GM21723 (cell line): ENCODE measurements around the gene CHRM4.

Experiments
- ATAC-seq: cut with Tn5 transposase; IDR thresholded peaks from one replicate; pipeline ENCODE4 v1.9.1; 2021; ENCODE audit warnings: mild to moderate bottlenecking, moderate library complexity; ENCODE audit not compliant: unreplicated experiment

The CHRM4 gene

DNA sequence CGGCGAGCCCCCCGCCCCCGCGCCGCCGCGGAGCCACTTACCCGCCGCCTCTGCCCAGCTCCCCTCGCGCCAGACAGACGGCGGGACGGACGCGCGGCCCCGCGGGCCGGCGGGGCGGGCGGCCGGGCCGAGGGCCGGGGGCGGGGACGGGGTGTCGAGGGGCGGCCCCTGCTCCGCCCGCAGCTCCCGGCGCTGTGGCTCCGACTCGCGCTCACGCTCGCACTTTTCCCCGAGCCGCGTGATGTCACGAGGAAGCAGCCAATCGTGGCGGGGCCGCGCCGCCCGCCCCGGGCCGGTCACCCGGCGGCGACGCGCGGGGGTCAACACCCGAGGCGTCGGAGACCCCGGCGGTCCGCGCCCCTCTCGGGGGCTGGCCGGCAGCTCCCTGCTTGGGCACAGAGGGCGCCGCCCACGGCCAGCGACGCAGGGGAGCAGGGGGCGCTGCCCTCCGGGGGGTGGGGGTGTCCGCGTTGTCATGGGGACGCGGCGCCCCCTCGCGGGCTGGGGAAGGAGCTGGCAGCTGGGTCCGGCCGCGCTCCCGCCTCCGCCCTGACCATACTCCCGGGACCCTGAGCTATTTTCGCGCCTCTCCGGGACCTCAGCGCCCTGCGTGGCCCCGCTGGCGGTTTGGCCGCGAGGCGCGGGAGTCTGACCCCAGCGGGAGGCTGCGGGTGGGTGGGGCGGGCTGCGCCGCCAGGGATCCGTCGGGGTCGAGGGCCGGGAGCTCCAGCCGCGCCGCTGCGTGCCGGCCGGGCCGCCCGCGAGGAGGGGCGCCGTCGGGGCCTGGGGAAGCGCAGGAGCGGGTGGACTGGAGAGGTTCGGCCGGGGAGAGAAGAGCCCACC is at the start of gene CHRM4:
Gene CHRM4 (minus strand): TSS at position 199 of the 843 bp plus-strand sequence. CDS start 5,219 bp downstream, outside the sequence.
- ATAC-seq = peak; percentile 16

DNA sequence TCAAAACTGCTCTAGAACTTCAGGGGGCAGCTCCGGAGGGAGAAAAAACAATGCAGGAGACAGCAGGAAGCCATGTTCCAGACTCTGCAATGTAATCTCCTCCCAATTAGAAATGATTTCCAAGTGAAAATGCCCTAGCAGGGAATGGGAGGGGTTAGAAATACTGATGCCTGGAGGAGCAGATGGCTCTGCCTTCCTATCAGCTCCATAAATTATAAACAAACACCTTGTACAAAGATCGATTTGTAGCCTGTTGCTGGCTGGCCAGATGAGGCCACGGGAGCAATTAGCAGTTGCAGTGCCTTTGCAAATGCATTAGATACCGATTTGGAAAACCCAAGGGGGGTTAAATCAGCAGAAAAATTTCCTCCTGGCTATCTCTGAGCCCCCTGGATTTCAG is 46.6 kb upstream of the CHRM4 start:
- ATAC-seq = no peak

DNA sequence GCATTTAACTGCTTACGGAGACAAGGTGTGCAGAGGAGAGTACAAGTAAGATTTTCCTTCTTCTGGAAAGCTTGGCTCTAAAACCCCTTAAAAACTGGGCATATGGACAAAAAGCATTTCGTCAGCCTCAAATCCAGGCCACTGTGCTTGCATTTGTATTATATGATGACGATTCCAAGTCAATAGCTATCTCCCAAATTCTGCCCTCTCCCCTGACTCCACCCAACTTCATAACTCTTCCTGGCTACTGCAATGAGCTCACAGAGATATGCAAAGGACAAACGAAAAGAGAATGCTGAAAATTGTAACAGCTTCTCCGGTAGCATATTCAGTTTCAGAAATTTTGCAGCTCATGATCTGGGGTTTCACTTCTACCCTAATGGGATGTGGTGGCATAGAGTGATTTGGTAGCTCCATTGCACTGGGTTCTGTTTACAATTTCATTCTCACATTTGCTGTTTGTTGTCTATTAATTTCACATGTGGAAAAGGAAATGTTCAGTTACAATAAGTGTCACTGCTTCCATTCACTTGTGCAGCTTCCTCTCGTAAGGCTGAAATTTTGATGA is 45.6 kb upstream of the CHRM4 start:
- no peak for ATAC-seq

DNA sequence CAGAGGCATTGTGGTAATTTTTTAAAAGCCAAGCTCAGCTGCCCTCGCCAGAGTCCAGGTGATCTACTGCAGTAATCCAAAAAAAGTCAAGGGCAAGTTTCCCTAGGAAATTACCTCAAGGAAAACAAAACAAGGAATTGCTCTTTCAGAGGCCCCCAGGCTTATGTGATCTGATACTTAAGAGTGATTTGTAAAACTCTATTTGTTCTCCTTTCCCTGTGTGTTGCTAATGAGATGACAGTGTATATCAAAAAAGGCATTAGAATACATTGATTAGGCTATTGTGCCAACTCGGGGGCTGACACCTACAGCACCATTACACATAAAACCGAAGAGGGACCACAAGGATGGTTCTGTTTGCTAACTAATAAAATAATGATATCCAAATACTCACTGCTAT is 44.5 kb upstream of the CHRM4 start:
- ATAC-seq = no peak

DNA sequence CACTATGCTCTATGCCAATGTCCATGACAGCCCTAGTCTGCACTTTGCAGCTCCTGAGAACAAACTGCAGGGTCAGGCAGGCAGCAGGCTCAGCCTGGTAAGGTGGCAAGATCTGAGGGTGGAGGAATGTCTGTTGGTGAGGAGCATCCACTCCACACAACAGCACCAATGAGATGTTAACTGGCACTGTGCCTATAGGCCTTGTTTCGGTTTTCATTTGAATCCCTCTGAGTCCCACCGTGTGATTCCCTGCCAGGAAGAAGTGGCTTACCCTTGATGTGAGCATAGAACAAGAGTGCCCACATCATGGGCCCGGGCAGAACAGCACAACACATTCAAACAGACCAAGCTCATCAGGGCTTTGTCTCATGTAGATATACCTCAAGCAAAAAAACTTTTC is 44.1 kb upstream of the CHRM4 start:
- no peak for ATAC-seq

DNA sequence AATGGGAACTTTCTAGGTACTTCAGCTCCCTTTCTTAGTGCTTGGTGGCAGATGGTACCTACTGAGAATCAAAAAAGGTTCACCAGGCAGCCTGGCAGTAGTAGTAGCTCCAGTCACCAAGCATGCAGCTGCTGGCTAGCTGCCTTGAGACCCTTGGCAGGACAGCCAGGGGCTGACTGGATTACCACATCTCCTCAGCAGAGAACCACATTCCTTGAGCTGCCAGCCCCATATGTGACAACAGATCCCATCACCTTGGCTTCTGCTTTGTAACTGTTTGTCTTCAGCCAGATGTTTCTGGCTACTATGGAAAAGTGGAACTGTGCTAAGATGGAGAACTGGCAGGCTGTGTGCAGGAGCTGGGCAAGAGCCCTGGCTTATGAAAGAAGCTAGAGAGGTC is 39.6 kb upstream of the CHRM4 start:
- no peak for ATAC-seq

DNA sequence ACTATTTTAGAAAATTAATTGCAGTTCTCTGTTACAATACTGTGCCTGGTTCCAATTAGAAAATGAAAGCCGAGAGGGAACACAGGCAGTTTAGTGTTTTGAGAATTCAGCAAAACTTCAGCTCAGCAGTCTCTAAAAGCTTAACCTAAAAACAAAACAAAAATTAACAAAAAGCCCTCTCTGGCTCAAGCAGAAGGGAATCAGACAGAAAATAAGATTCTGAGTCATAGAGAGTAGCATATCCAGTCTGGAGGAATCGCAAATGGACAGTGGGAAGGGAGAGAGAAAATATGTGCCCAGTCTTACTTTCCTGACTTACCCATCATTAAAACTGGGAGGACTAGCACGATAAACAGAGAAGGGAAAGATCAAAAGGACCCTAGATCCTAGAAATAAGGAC is 38.1 kb upstream of the CHRM4 start:
- no peak for ATAC-seq

DNA sequence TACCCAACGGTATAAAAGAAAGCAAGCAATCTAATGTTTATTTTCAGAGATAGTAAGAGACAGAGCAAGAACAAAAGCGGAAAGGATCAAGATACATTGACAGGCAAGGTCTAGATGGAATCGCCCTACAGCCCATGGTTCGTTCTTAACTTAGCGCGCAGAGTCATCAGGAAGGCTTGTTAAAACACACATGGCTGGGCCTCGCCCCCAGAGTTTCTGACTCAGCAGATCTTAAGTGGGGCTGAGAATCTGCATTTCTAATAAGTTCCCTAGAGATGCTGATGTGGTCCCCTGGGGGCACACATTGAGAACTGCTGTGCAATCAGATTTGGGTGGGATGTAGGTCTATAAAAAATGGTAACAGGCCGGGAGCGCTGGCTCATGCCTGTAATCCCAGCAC is 35.8 kb upstream of the CHRM4 start:
- no peak for ATAC-seq

DNA sequence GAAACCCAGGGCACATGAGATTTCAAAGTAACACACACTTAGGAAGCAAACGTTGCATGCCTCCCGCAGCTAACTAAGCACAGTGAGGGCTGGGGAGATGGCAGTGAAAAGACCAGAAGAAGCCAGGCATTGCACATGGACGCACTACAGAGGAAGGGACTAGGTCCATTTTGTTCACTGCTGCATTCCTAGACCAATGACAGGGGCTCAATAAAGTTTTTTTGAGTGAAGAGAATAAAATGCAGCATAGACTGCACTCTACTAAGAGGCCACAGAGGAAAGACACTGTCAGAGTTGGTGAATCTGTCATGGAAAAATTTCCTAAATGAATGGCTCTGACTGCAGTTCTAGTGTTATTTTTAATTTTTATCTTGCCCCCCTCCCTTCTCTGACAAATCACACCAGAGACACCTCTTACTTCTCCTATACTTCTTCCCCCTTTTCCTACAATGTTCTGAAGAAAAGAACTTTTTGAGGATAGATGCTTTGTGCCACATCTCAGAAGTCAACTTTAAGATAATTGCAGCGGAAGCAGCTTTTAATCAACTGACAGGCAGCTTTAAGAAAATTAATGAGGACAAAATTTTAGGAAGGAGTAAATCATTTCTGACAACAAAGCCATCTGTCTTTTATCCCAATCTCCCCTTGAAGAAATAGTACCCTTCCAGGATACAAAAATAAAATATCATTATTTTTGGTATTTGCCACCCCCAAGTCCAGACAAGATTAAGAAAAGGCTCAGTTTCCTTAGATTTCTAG is 34.8 kb upstream of the CHRM4 start:
- ATAC-seq = no peak

DNA sequence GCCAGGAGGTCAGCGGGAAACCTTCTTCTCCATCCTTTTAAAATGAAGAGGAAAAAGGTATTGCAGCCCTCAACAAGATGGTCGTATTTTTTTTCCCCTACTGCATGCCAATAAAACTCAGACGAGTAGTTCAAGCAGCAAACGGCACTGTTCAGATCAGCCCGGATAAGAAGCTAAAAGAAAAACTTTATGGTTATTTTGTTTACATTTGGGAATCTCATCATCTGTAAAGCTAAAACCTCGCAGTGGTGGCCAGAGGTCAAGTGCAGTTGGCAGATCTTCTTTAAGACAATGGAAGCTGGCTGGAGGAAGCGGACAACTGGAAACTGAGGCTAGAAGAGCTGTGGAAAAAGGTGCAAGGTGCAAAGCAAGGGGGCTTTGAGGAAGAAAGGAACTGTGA is 31.0 kb upstream of the CHRM4 start:
- no peak for ATAC-seq

DNA sequence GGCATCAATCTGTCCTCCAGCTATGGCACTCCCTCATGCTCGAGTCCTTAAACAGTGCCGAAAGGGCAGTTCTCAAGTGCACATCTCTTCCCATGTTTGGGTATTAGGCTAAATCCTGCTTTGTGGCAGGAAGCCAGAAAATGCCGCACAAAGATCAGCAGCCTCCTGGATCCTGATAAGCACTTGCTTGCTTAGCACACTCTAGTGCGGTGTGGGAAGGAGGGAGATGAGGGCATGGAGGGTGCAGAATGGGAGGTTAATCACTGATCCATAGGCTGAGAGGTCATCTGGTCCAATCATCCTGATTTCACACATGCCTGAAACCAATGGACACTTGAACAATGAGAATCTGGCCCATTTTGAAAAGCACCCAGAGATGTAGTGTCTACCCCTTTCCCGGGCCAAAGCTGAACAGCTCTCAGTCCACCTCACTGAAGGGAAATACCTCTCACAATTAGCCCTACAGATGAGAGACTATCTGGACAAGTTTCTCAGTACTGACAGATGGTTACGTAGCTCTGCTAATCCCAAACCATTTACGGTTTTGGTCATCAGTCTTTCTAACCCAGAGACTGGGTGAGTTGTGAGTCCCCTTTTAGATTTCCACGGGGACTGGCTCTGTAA is 29.8 kb upstream of the CHRM4 start:
- ATAC-seq = no peak

DNA sequence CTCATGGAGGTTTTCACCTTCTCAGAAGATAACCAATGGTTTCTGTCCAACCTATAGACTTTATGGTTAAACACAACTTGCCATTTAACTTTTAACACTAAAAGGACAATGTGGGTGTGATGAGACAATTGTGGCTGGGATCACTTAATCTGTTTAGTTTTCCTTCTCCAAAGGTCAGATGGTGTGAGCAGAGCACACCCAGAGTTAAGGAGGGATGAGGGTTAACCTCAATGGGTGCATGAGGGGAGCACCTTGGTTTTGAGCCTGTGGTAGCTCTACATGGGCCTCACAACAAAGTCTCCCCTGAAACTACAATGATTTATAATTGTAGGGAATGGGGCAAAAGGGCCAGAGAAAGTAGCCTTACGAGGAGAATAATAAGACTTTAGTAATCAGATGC is 28.9 kb upstream of the CHRM4 start:
- ATAC-seq = no peak

DNA sequence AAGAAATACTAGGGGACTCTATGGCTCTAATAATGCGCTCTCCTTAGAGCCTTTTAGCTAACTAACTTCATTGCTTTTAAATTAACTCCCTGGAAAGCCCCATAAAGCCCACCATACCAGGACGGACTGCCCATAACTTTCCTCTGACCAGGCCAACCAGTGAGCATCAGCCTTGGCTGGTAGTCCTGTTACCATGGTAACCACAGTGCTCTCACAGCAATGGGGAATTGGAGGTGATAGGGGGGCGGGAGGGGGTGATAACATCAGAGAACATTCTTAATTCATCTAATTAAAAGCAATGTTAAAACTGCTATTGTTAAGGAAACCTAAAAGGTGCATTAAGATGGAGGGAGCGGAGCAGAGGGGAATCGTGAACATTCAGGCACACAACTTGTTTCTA is 27.2 kb upstream of the CHRM4 start:
- ATAC-seq = no peak

DNA sequence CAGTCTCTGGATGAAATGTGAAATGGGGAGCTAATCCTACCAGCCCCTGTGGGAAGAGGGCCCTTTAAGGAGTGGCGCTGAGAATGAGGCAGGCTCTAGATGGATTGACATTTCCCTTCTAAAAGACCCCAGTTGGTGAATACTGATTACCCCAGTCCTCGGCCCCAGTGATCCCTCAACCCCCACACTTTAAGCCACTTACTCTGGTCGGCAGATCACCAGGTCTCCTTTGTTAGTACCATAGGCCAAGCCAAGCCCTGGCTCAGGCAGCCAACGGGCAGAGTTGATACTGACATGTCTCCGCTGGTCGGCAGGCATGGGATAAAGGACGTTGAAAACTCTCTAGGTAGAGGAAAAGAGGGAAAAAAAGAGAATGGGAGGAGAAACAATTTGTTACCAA is 26.1 kb upstream of the CHRM4 start:
- no peak for ATAC-seq

DNA sequence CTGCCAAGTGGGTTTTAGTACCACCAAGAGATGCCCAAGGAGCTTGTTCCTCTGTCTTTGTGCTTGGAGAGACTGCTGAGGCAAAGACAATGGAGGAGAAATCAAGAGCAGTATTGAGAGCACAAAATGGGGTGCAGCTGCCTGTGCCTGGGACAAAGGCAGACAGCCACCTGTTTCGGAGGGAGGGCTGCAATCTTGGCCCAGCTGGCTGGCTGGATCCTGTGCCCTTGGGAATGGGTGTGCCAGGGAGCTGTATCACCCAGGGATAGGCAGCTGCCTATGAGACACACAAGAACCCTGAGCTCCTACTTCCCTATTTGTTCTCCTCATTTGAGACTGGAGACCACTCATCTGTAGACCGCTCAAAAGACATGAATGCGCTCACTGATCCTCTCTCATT is 23.3 kb upstream of the CHRM4 start:
- ATAC-seq = no peak

DNA sequence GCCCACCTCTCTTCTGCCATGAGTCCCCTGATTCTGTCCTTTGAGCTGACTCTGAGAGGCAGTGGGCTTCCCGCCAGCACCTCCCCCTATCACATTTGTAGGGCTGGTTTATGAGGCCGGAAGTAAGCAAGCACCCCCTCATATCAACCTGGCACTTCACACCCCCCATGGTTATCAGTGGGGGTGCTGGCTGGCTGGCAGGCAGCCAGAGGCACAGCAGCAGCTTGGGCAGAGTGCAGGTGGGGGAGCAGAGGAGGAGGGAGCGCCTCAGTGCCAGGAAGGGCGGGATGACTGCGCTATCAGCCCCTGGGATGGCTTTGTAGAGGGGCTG is 22.9 kb upstream of the CHRM4 start:
- no peak for ATAC-seq

DNA sequence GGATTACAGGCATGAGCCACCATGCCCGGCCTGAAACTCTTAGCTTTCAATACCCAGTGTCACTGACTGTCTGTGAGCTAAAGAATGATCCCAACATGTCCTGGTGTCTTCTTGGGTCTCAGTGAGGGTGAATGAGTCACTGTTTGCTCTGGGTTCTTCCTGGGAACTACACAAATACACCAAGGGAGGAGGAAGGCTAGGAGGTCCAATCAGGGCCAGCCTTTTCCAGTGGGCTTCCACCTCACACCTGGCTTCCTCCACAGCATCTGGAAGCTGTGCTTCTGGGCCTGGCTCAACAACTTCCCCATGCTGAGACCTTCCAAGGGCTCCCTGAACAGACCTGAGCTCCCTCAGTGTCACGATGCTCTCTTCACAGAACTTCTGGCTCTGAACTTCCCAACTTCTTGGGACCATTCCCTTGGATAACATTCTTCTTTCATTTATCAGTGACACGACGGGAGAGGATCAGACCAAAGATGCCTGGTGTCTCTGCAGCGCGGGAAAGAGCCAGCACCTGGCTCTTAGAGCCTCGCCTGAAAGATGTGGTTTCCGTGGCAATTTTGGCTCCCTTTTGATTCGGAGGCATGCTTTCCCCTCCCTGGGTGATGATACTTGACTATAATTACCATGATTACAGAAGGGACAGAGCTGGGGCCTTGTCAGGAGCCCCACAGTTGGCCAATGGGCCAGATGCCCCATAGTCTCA is 22.3 kb upstream of the CHRM4 start:
- no peak for ATAC-seq

DNA sequence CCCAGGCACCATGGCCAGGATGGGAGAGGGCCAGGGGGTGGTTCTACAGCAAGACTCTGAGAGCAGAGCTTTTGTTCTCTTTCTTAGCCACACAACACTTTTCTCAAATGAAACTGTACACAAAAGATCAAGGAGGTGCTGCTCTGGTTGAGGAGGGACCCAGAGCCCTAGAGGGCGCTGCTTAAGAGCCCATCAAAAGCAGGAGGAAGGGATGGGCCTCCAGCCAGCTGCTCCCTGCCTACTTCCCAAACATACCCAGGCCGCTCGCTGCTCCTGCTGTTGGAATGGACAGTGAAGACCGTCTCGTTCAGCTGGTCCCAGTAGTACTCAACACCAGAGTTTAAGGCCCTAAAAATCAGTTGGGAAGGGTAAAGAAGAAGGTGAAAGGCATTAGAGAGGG is 18.4 kb upstream of the CHRM4 start:
- no peak for ATAC-seq

DNA sequence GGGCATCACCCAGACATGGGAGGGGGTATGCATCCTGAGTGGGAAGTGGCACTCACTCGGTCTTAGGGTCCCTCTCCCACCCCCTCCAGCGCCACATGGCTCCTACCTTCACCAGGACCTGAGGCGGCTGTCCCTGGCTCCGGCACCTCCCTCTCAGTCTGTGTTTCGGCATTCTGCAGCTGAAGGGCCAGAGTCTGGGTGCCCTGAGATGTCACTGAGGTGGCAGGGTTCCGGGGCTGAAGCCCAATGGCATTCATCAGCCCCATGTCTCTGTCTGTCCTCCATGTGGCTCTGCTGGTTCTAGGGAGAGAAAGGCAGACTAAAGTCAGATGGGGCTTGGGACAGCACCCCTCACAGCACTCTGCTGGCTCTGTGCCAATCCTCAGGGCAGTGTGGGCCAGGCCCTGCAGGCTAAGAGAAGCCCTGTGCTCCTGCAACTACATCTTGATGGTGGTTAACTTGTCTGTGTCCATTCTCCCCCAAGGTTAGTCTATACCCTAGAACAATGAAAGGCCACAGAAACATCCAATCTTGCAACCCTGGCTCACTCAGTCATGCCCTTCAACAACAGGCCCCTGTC is 16.9 kb upstream of the CHRM4 start:
- no peak for ATAC-seq

DNA sequence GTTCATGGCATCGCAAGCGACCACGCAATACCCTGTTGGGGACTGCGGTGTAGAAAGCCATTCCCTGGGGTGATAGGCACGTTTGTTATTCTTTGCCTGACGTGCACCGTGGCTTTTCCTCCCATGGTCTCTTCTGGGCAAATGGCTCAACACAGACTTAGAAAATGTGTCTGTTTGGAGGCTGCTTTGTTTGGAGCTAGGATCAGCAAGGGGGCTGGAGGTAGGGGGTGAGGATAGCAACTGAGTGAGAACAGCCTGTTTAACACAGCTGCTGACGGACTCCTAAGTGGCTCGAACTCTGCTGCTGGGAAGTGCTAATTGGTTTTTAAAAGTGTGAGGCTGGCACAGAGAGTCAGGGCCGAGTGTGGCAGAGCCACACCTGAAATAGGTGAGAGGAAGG is 16.1 kb upstream of the CHRM4 start:
- no peak for ATAC-seq
